ENCODE results near the gene WDR3.

Gene WDR3

GRCh38 chr1:117928881-117929342 lies 627 bp upstream of the WDR3 start:
- Histone ChIP-seq H3K9me3 (ENCODE audit: control insufficient read depth, insufficient read depth, low read length) (no peaks in the 10 kb centered on the region), H3K27ac (ENCODE audit: low read depth, low read length) (no peak overlapping the region), H3F3A (ENCODE audit: control insufficient read depth, insufficient read depth) (no peaks in the 10 kb centered on the region; the same call in 1 of the 2 replicates), H3K36me3 (ENCODE audit: control insufficient read depth, low read length) (peaks cover 20% of the 10 kb centered on the region), H3K4me2 (ENCODE audit: low read length) (peak overlapping the region; percentile 87), H3K27me3 (ENCODE audit: control insufficient read depth, low read length) (no peaks in the 10 kb centered on the region), H3K79me2 (ENCODE audit: control insufficient read depth, low read length) (peaks cover 85% of the 10 kb centered on the region), H3K9me2 (replicated peaks; ENCODE audit: control insufficient read depth, low read length) (no peaks in the 10 kb centered on the region), H3K4me1 (ENCODE audit: control insufficient read depth, low read length) (peaks cover 23% of the 10 kb centered on the region), H3K4me3 (ENCODE audit: low read length) (peak overlapping the region; percentile 93), H4K20me1 (ENCODE audit: control insufficient read depth, insufficient read depth, low read depth, low read length) (0 out of 2 replicates have a peak, but pooled peaks cover 5% of the 10 kb centered on the region)
- TF ChIP-seq EZH2phosphoT487 (IDR thresholded peaks at IDR 0.05; ENCODE audit: borderline replicate concordance, low read length) (no peak), CTCF (IDR thresholded peaks at IDR 0.05; ENCODE audit: low read depth, low read length, poor library complexity, severe bottlenecking) (no peak)

- Histone ChIP-seq H3K27me3 (ENCODE audit: control insufficient read depth, low read length) (no peaks in the 10 kb centered on the region), H3F3A (ENCODE audit: control insufficient read depth, insufficient read depth) (no peaks in the 10 kb centered on the region; the same call in 1 of the 2 replicates), H3K9me3 (ENCODE audit: control insufficient read depth, insufficient read depth, low read length) (no peaks in the 10 kb centered on the region), H3K4me1 (ENCODE audit: control insufficient read depth, low read length) (peaks cover 23% of the 10 kb centered on the region), H3K4me3 (ENCODE audit: low read length) (peak overlapping the region; percentile 93), H4K20me1 (ENCODE audit: control insufficient read depth, insufficient read depth, low read depth, low read length) (0 out of 2 replicates have a peak, but pooled peaks cover 5% of the 10 kb centered on the region), H3K27ac (ENCODE audit: low read depth, low read length) (peak overlapping the region; percentile 48), H3K9me2 (replicated peaks; ENCODE audit: control insufficient read depth, low read length) (no peaks in the 10 kb centered on the region), H3K4me2 (ENCODE audit: low read length) (peak overlapping the region; percentile 66), H3K36me3 (ENCODE audit: control insufficient read depth, low read length) (peaks cover 32% of the 10 kb centered on the region), H3K79me2 (ENCODE audit: control insufficient read depth, low read length) (peaks cover 87% of the 10 kb centered on the region)
- TF ChIP-seq CTCF (IDR thresholded peaks at IDR 0.05; ENCODE audit: low read depth, low read length, poor library complexity, severe bottlenecking), result no peak
- TF ChIP-seq EZH2phosphoT487 (IDR thresholded peaks at IDR 0.05; ENCODE audit: borderline replicate concordance, low read length), result no peak
Measured at GRCh38 chr1:117930173-117930447, 571 bp downstream of the WDR3 start.

- 0 out of 2 replicates have a peak, but pooled peaks cover 5% of the 10 kb centered on the region for H4K20me1 ChIP-seq (ENCODE audit: control insufficient read depth, insufficient read depth, low read depth, low read length)
- H3K4me1 ChIP-seq (ENCODE audit: control insufficient read depth, low read length), result peaks cover 23% of the 10 kb centered on the region
- no peaks in the 10 kb centered on the region; the same call in 1 of the 2 replicates for H3F3A ChIP-seq (ENCODE audit: control insufficient read depth, insufficient read depth)
- peak overlapping the region; percentile 48 for H3K27ac ChIP-seq (ENCODE audit: low read depth, low read length)
- peak overlapping the region; percentile 66 for H3K4me2 ChIP-seq (ENCODE audit: low read length)
- no peaks in the 10 kb centered on the region for H3K9me3 ChIP-seq (ENCODE audit: control insufficient read depth, insufficient read depth, low read length)
- H3K4me3 ChIP-seq (ENCODE audit: low read length), result peak overlapping the region; percentile 93
- peaks cover 36% of the 10 kb centered on the region for H3K36me3 ChIP-seq (ENCODE audit: control insufficient read depth, low read length)
- no peak for TF ChIP-seq CTCF (IDR thresholded peaks at IDR 0.05; ENCODE audit: low read depth, low read length, poor library complexity, severe bottlenecking)
- TF ChIP-seq EZH2phosphoT487 (IDR thresholded peaks at IDR 0.05; ENCODE audit: borderline replicate concordance, low read length), result no peak
- H3K27me3 ChIP-seq (ENCODE audit: control insufficient read depth, low read length), result no peaks in the 10 kb centered on the region
- H3K9me2 ChIP-seq (replicated peaks; ENCODE audit: control insufficient read depth, low read length), result no peaks in the 10 kb centered on the region
- H3K79me2 ChIP-seq (ENCODE audit: control insufficient read depth, low read length), result peaks cover 84% of the 10 kb centered on the region
Measured at GRCh38 chr1:117930484-117930883, 945 bp downstream of the WDR3 start.

Data from DOHH2 (cell line).